ENCODE results near the gene SNX9. TPM values are rescaled to one million over a fixed set of nuclear protein-coding genes. Genes with fewer than 3 reads are reported as not detected.

Gene SNX9
- total RNA-seq, 2 experiments from 2014 or later = 46.6 to 48.5 TPM

DNA sequence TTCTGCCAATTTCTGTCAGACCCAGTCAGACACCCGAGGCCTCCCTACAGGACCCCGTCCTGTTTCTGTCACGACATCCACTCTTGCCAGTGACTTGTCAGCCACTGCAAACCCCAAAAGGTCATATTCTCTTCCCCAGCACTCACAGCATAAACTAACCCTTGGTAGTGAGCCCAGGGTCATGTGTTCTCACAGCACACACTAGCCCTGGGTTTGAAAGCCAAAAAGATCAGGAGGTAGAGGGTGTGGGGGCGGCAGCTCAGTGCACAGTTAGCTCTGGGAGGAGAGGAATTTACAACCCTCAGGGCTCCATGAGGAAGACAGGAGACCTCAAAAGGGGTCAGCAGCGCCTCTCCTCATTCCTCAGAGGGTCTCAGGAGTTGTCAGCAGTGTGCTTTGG lies 9.9 kb upstream of the SNX9 start:
- no peak overlapping the region for H3K27ac ChIP-seq (ENCODE audit: low read depth in 1 of 2, low read length in 2 of 2)

DNA sequence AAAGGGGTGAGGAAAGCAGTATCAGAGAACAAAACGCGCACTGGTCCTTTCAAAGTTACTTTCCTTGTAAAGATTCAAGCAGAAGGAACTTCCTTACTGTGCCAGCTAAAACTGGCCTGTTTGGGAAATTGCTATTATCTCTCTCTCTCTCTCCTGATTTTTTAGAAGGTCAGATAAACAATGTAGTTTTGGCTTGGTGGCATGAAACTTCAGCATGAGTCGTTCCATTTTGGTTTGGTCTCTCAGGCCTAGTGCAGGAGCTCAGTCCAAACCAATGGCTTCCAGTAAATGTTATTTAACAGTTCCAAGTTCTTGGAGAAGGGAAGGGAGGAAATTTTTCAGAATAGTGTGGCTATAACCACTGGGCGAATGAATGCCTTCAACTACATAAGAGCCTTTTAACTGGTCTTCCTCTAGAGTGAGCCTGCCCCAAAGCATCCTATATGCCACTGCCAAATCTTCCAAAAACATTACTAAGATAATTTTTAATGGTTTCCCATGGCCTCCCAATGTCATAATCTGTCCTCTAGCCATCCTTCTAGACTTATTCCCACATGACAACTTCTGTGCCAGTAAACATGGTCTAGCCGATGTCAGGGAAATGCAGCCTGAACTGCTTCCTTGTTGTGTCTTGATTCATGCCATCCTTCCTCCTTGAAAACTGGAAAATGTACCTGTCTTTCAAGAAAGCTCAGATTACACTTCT lies 9.1 kb upstream of the SNX9 start:
- peaks cover 5% of the 10 kb centered on the region for H3K9me3 Mint-ChIP-seq
- H3K27me3 ChIP-seq (ENCODE audit: control insufficient read depth in 1 of 2, insufficient read depth in 2 of 2, low read length in 2 of 2) = no peaks in the 10 kb centered on the region
- POLR2A ChIA-PET = no interaction called here
- H3K4me3 ChIP-seq (ENCODE audit: low read length) = no peak overlapping the region
- H3K4me3 Mint-ChIP-seq = no peak overlapping the region
- TF ChIP-seq, protein P1, sequence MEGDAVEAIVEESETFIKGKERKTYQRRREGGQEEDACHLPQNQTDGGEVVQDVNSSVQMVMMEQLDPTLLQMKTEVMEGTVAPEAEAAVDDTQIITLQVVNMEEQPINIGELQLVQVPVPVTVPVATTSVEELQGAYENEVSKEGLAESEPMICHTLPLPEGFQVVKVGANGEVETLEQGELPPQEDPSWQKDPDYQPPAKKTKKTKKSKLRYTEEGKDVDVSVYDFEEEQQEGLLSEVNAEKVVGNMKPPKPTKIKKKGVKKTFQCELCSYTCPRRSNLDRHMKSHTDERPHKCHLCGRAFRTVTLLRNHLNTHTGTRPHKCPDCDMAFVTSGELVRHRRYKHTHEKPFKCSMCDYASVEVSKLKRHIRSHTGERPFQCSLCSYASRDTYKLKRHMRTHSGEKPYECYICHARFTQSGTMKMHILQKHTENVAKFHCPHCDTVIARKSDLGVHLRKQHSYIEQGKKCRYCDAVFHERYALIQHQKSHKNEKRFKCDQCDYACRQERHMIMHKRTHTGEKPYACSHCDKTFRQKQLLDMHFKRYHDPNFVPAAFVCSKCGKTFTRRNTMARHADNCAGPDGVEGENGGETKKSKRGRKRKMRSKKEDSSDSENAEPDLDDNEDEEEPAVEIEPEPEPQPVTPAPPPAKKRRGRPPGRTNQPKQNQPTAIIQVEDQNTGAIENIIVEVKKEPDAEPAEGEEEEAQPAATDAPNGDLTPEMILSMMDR (IDR thresholded peaks at IDR 0.05) = no peak
- H3K9me3 ChIP-seq (ENCODE audit: control insufficient read depth in 1 of 2, insufficient read depth in 1 of 2, low read length in 2 of 2) = no peaks in the 10 kb centered on the region
- peak overlapping the region; percentile 82 for H3K27ac Mint-ChIP-seq
- intact Hi-C loops (cut with DNase I, micrococcal nuclease) = loop anchor here in 1 of 2 experiments (2.0 kb wide), 1 partner anchor 49 kb away; no protein-coding TSS in a partner anchor
- H3K27ac ChIP-seq (ENCODE audit: low read depth in 1 of 2, low read length in 2 of 2) = no peak overlapping the region
- no peak for ATAC-seq (ENCODE audit: poor library complexity)
- H3K27me3 Mint-ChIP-seq = no peaks in the 10 kb centered on the region
- H3K4me1 ChIP-seq (ENCODE audit: insufficient read depth, low read length) = peaks cover 25% of the 10 kb centered on the region
- H3K4me1 Mint-ChIP-seq (ENCODE audit: low read depth) = peaks cover 68% of the 10 kb centered on the region
- no peak for DNase-seq
- no peaks in the 10 kb centered on the region for H3K36me3 ChIP-seq (ENCODE audit: insufficient read depth, low read length)
- H3K36me3 Mint-ChIP-seq (ENCODE audit: low read depth) = no peaks in the 10 kb centered on the region
- CTCF ChIA-PET = no interaction called here

More for the DNA sequence above, 9.9 kb upstream of the SNX9 start:
- intact Hi-C loops (cut with DNase I, micrococcal nuclease) = no loop called here
- Mint-ChIP-seq H3K9me3 (peaks cover 5% of the 10 kb centered on the region), H3K36me3 (ENCODE audit: low read depth) (no peaks in the 10 kb centered on the region), H3K27me3 (no peaks in the 10 kb centered on the region), H3K4me1 (ENCODE audit: low read depth) (peaks cover 61% of the 10 kb centered on the region), H3K4me3 (peak overlapping the region; percentile 13), H3K27ac (peak overlapping the region; percentile 55)
- no peaks in the 10 kb centered on the region for H3K27me3 ChIP-seq (ENCODE audit: control insufficient read depth in 1 of 2, insufficient read depth in 2 of 2, low read length in 2 of 2)
- peaks cover 4 to 5% of the 10 kb centered on the region in 2 experiments for H3K9me3 ChIP-seq (ENCODE audit: control insufficient read depth in 1 of 2, insufficient read depth in 1 of 2, low read length in 2 of 2)
- ChIA-PET CTCF (no interaction called here), POLR2A (no interaction called here)
- H3K4me3 ChIP-seq (ENCODE audit: low read length) = no peak overlapping the region
- DNase-seq (no peak), ATAC-seq (ENCODE audit: poor library complexity) (no peak)
- peaks cover 25% of the 10 kb centered on the region for H3K4me1 ChIP-seq (ENCODE audit: insufficient read depth, low read length)
- TF ChIP-seq, protein P1 (IDR thresholded peaks at IDR 0.05) = no peak
- H3K36me3 ChIP-seq (ENCODE audit: insufficient read depth, low read length) = no peaks in the 10 kb centered on the region

GRCh38 chr6:157814883-157815282 lies 8.2 kb upstream of the SNX9 start:
- intact Hi-C loops (cut with DNase I, micrococcal nuclease) = loop anchor here in 1 of 2 experiments (2.0 kb wide), 1 partner anchor 50 kb away; no protein-coding TSS in a partner anchor
- TF ChIP-seq, protein P1 (IDR thresholded peaks at IDR 0.05) = no peak
- H3K4me3 ChIP-seq (ENCODE audit: low read length) = no peak overlapping the region
- peaks cover 25% of the 10 kb centered on the region for H3K4me1 ChIP-seq (ENCODE audit: insufficient read depth, low read length)
- Mint-ChIP-seq H3K27ac (peak overlapping the region; percentile 82), H3K27me3 (no peaks in the 10 kb centered on the region), H3K9me3 (no peaks in the 10 kb centered on the region), H3K36me3 (ENCODE audit: low read depth) (no peaks in the 10 kb centered on the region), H3K4me1 (ENCODE audit: low read depth) (peaks cover 76% of the 10 kb centered on the region), H3K4me3 (peak overlapping the region; percentile 34)
- ChIA-PET POLR2A (interaction anchor here (0.8 to 0.9 kb wide), 2 partner anchors 62 to 70 kb away, joined by 3 to 5 read pairs; no protein-coding TSS in a partner anchor), CTCF (interaction anchor here (1.1 kb wide), 1 partner anchor 14 kb away, joined by 3 read pairs; no protein-coding TSS in a partner anchor)
- peak in 5 of 14 experiments; percentile 19 to 51 (median 42) for DNase-seq
- no peaks in the 10 kb centered on the region for H3K36me3 ChIP-seq (ENCODE audit: insufficient read depth, low read length)
- H3K9me3 ChIP-seq (ENCODE audit: control insufficient read depth in 1 of 2, insufficient read depth in 1 of 2, low read length in 2 of 2) = no peaks in the 10 kb centered on the region
- H3K27ac ChIP-seq (ENCODE audit: low read depth in 1 of 2, low read length in 2 of 2) = peak overlapping the region in 1 of 2 donors; percentile 11
- ATAC-seq (ENCODE audit: poor library complexity) = peak; percentile 82
- no peaks in the 10 kb centered on the region for H3K27me3 ChIP-seq (ENCODE audit: control insufficient read depth in 1 of 2, insufficient read depth in 2 of 2, low read length in 2 of 2)
